NCI-H2227 treated with DMSO at 0.1 percent for 48 hours (cell line): ENCODE measurements around the gene DPAGT1.
"Not testable (repeated sequence)": the region's sequence is repeated elsewhere in the genome, so short reads cannot be mapped to it uniquely, and the experiment has no call there.

Experiments used
- DNase-seq: peaks from one replicate; lab custom pipeline; 2025; lab: John Stamatoyannopoulos, UW

Gene DPAGT1

DNA sequence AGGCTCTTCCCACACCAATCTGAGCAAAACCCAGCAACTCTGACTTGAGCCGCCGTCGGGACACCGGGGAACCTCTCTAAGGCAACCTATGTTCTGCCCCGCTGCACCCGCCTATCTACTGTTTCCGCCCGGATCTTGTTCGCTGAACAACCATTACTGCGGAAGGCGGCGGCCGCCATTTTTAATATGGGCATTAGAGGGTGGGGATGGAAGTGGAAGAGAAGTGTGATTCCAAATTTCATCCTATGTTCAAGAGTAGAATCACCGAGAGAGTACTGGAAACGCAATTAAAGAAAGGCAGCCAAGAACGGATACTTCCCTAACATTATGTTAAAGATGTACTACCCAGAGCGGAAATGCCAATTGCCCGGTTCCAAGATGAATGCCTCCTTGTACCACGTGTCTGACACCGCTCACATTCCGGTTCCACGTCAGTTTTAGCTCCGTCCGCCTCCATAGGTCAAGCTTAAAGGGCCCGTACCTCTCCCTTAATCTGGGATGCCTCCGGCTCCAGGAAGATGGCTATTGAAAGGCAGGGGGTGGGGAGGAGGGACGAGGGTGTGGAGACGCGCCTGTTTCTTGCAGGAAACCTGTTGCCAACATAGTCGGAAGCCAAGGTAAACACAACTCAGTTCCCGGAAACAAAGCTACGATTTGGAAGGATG lies at the start of gene DPAGT1:
Gene DPAGT1, minus strand, starts transcription at position 95 of the 665 bp plus-strand sequence. CDS start 198 bp downstream, outside the sequence.
- peak; percentile 92 for DNase-seq

GRCh38 chr11:119149786-119150275 lies 48.2 kb upstream of the DPAGT1 start:
- no peak for DNase-seq

DNA sequence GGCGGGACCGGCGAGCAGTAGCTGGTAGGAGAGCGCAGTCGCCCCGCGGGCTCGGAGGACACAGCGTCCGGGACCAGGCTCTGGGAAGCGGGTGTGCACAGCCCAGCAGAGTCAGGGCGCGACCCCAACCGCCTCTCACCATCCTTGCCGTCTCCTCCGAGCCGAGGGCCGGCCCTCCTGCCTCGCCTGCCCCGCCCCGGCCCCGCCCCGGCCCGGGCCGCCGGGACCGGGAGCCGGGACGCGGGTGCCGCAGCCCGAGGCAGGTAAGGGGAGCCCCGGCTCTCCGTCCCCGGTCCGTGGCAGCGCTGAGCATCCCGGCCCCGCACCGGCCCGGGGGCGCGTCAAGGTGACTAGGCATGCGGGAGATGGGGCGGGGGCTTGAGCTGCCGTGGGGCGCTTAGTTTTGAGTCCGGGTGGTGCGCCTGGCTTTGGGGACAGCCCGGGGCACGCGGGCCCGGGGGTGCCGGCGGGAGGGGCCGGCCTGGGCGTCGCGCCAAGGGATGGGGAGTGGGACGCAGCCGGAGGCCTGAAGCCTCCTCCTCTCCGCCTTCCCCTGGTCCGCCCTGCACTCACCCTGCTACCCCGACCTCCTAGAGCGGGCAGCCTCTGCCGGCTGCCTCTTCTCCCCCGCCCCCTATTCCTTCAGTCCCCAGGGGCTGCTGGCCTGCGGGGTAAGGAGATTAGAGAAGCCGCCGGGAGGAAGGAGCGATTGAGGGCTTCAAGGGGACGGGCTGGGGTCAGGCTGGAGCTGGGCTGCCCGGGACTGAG lies 47.5 kb upstream of the DPAGT1 start, which contains the start of gene ABCG4:
Gene ABCG4, plus strand, starts transcription at position 35 of the 768 bp plus-strand sequence. CDS start 914 bp downstream, outside the sequence.
- no peak for DNase-seq

DNA sequence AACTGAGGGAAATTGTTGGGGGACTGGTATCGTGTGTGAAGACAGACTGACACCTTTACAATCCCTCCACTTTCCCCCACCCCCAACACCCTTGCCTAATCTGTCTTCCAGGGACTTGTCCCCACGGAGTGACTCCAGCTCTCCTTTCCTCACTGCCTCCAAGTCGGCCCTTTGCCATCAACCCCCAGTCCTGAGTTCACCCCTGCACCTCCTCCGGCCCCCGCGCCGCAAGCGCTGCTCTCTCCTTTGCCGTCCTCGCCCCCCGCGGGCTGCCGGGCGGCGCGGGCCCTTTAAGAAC lies 47.0 kb upstream of the DPAGT1 start:
- peak; percentile 8 for DNase-seq

DNA sequence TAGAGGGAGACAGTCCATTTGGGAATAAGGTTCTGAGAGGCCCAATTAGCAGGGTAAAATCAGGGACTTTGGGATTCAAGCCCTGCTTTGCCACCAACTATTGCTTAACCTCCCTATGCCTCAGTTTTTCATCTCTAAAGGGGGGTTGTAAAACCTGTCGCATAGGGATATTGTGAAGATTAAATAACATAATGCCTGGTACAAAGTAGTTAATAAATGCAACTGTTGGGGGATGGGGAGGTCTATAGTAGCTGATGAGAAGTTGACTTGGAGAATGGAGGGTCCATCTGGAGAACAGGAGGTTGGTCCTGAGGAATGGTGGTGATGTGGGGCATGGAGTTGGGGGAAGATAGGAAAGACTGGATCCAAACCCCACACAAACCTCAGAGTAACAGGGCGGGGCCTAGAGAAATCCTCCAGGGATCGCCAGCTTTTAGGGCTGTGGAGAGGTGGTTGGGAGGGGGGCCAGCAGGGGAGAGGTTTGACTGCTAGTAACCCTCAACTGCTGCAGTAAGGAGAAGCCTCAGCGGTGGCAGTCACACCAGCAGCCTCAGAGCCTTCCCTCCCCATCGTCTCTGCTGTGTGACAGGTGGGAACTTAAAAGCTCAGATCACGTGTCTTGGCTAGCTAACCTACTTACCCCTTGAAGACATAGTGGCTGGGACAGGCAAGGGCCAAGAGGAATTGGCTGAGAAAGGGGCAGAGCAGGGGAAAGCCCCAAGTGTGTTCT lies 46.1 kb upstream of the DPAGT1 start:
- no peak for DNase-seq

DNA sequence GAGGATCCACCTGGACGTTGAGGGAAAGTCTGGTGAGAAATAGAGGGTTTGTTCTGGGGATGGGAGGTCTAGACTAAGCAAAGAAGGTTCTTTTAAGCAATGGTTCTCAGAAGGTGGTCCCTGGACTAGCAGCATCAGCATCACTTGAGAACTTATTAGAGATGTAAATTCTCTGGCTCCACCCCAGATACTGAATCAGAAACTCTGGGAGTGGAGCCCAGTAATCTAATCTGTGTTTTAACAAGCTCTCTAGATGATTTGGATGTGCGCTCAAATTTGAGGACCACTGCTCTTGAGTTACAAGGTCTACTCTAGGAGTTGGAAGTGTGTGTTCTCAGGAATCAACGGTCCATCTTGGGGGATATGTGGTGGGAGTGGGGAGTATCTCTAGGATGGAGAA lies 43.9 kb upstream of the DPAGT1 start:
- no peak for DNase-seq

DNA sequence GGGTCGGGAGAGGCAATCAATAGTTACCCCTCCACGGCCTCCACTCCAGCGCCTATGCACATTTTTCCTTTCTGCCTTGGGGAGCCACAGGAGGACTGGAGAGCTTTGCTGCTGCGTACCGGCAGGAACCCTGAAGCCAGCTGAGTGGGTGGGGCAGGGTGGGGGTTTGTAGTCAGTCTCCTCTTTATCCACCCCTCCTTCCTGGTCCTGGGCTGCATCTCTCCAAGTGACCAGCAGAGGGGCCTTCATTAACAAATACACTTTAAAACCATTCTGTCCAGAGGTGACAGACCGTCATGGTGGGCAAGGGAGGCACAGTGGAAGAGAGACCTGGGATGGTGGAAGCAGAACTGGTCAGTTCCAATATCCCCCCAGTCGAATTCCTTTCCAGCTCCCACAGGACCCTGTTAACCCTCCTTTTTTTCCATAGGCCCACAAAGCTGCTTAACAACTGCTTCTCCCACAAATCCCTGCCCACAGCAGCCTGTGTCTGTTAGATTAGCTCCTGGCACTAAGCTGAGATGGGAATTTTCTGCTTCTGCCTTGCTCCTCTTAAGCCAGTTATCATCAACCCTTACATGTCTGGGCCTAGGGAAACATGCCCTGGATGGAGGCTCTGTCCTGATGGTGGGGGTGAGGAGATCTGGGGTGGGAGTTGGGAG lies 43.3 kb upstream of the DPAGT1 start:
- DNase-seq, result peak; percentile 49

GRCh38 chr11:119139276-119139675 lies 37.6 kb upstream of the DPAGT1 start:
- DNase-seq, result not testable (repeated sequence)

DNA sequence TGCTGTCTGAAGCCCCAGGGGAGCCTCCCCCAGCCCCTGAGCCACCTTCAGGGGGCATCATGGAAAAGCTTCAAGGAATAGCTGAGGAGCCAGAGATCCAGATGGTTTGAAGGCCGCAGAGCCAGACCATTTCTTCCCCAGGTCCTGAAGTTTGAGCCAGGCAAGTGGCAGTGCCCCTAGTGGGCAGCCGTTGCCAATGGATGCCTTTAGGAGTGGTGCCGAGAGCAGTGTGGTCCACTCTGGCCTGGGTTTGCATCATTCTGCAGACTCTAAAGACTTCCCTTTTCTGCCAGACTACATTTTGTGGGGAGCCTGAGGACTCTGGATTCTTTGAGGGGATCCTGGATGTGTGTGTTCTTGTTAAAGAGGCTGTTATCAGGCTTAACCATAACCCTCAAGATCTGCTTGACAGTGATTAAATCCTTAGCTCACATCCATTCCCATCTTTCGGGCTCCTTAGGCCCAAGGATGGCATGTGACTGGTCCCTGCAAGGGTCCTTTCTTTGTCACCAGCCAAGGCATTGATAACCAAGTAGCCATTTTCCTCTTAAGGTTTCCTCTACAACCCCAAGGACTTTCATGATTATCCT lies 32.8 kb upstream of the DPAGT1 start:
- DNase-seq, result no peak

GRCh38 chr11:119130662-119131061 lies 29.0 kb upstream of the DPAGT1 start:
- no peak for DNase-seq

DNA sequence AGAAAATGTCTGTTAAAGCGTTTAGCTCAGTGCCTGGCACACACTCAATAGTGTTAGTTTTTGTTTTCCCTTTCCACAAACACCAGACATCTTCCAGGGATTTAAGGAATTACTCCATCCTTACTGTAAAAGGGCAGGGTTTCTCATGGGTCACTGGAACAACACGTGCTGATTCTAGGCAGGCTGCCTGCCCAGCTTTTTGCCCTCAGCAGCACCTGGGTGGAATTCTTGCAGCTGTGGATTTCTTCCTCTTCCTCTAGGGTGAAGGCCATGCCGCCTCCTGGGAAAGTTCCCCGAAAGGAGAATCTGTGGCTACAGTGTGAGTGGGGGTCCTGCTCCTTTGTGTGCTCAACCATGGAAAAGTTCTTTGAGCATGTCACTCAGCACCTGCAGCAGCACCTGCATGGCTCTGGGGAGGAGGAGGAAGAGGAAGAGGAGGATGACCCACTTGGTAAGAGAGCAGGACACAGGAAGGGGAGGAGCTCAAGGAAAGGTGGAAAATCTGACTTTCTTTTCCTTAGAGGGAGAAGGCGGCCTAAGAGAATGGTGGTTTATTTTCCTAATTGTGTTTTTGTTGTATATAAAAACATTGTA lies 25.1 kb upstream of the DPAGT1 start:
- no peak for DNase-seq

DNA sequence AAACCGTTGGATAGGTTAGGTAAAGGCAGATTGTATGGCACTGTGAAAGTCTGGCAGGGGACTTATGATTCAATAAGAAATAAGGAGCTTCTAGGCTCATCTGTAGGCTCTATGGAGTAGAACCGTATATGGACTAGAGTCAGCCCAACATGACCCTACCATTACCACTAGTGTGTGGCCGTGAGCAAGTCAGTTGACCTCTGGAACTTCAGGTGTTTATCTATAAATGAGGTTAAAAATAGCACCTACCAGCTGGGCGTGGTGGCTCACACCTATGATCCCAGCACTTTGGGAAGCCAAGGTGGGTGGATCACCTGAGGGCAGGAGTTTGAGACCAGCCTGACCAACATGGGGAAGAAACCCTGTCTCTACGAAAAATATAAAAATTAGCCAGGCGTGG lies 24.2 kb upstream of the DPAGT1 start:
- no peak for DNase-seq

DNA sequence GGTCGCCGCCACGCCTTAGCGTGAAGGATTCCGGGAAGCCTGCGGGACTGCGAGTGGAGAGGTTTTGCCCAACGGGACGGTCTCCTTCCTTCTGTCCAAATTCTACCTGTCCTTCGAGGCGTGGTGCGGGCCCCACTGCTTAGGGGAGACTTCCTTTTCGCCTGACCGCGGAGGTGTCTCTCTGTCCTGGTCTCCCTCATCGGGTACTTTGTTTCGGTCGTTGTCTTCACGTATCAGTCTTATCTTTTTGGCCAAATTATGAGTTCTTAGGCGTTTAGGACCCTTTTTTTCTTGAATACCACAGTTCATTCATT lies 20.1 kb upstream of the DPAGT1 start:
- no peak for DNase-seq

- peak; percentile 95 for DNase-seq
These were observed 19.6 kb upstream of the DPAGT1 start, which contains the start of gene HINFP for GRCh38 chr11:119121008-119121810. Gene HINFP, plus strand, starts transcription at chr11:119121580. Its CDS starts 5,365 bp downstream, at chr11:119126945.

DNA sequence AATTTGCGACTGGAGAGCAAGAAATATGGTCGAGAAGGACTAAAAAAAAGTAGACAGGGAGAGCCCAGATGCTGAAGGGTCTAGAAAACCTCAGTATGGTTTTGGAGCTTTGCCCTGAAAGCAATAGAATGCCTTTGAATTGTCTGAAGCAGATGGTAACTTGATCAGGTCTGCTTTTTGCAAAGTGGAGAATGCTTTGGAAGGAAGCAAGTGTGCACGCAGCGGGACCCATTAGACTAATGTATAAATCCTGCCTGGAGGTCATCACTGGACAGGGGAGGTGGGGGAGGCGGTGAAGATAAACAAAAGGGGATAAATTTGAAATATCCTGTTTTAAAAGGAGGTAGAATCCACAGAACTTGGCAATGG lies 19.0 kb upstream of the DPAGT1 start:
- DNase-seq, result peak; percentile 36

DNA sequence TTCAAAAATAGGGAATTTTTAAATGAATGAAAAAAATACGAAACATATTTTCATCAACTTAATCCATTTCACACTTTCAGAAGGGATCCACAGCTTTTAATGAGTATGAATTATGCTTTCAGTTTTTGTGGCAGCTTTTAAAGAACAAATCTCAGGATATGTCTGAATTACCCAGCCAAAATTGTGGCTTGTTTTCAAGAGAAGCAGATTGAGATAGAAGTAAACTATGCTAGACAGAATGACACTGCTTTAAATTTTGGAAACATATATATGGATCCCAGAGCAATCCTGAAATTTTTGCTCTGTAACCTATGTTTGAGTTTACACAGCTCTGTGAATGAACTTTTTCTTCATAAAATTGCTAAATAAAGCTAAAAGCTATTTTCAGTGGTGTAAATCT lies 17.3 kb upstream of the DPAGT1 start:
- DNase-seq, result no peak

DNA sequence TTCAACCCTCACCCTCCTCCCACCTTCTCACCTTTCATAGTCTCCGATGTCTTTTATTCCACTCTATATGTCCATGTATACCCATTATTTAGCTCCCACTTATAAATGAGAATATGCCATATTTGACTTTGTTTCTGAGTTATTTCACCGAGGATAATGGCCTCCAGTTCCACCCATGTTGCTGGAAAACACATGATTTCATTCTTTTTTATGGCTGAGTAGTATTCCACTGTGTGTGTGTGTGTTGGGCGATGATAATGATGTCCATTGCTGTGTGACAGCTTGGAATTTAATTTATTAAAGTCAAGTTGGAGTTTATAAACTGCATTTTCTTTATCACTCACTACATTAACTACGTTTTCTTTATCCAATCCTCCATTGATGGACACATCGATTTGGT lies 16.6 kb upstream of the DPAGT1 start:
- DNase-seq, result no peak

DNA sequence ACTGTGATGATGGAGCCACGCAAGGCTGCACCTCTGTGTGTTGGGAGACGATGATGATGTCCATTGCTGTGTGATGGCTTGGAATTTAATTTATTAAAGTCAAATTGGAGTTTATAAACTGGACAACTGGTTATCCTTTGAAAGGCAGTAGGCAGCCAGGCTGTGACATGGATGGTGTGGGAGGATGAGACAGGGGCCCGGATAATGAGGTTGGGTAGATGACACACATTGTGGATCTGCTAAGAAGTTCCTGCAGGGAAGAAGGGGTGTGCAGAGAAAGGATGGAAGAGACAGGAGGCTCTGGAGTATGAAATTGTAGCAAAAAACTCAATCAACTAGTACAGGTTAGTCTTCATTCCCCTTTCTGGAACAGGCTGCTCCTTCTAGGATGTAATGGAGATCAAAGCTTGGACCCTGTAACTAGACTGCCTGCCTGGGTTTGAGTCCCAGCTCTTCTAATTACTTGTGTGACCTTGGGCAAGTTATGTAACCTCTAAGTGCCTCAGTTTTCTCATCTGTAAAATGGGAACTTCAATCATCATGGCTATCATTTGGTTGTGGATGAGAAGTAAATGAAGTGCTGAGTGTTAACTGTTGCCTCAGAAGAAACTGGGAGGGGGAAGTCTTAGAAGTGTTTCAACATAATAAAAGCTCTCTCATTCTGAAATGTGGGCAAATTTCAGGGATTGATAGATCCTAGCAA lies 15.5 kb upstream of the DPAGT1 start:
- no peak for DNase-seq

DNA sequence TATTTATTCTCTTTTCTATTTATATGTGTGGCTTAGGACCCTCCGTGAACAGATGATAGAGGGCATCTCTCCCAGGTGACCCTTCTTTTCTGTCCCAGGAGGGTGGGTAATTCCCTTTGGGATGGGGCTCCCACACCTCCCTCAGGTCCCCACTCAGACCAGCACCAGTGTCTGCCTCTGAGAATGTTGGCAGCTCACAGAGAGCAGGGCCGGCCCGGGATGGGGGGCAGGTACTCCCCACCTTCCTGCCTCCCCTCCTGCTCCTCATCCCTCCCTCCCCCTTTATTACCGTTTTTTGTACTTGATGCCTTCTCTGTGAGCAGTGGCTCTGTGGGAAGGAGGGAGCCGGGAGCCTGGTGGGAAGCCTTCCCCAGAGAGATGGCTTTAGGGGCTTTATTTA lies 14.9 kb upstream of the DPAGT1 start:
- DNase-seq, result no peak

GRCh38 chr11:119116235-119116594 lies 14.6 kb upstream of the DPAGT1 start:
- DNase-seq, result no peak
